Hematopoietic multipotent progenitor cell treated with erythropoietin and hydrocortisone succinate and interleukin-3 and kit ligand, for 8 days (in vitro differentiated cells): Measurements from ENCODE around the gene CFAP68.

Source experiments
- DNase-seq: peaks from one replicate; pipeline ENCODE4 v3.0.0-alpha.2; 2015

Gene CFAP68, protein sequence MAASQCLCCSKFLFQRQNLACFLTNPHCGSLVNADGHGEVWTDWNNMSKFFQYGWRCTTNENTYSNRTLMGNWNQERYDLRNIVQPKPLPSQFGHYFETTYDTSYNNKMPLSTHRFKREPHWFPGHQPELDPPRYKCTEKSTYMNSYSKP

DNA sequence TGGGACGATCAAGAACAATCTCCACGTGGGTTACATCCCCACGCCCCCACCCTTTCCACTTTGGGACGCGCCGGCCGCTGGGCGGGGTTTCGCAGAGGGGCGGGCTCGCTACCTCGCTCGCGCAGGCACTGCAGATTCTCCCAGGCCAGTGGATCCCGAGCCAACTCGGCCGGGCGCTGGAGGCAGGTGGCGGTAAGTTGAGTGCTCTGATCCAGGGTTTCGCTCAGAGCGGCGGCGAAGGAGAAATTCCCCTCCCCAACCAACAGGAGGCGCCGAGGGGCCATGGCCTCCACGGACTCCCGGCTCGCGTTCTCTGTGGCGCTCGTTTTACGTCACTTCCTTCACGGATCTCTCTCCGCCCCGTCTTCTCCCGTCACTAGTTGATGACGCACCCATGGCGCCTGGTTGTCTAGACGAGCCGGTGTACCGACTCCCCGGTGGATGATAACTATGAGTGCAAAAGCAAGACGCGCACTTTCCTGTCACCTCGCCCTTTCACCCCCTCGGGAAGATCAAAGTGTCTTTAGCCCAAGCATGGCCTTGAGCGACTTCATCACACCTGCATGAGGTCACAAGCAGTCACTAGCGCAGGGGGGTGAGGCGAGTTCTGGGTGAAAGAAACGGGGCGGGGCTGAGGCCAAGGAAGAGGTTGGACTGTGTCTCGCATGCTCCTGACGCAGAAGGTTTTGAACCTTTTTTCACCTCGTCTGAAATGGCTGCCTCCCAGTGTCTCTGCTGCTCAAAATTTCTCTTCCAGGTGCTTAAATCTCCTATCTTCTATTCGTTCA, at the start of gene CFAP68, which contains the start of gene FDXACB1:
TSS of gene CFAP68 (plus strand) at position 693 of the 788 bp plus-strand sequence. CDS start at position 713, 20 bp downstream.
TSS of gene FDXACB1 (minus strand) at position 317 of the 788 bp plus-strand sequence. CDS start at position 284, 33 bp downstream.
- peak; percentile 98 for DNase-seq

DNA sequence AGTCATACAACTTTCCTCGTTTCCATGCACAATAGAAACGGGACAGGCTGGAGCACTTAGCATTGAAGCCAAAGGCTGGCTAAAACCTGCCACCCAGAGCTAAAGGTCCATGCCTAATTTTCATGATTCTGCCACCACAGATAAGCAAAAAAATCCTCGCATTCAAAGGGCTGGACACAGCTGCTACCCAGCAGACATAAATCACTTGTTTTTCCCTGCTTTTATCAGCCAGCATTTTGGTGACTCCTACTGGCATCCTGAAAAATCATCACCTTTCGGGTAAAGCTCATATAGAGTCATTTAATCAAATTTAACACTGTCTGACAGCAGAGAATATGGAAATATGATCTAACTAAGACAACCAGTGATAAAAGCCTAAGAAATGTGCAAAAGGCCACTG, 45.8 kb upstream of the CFAP68 start:
- DNase-seq: no peak

DNA sequence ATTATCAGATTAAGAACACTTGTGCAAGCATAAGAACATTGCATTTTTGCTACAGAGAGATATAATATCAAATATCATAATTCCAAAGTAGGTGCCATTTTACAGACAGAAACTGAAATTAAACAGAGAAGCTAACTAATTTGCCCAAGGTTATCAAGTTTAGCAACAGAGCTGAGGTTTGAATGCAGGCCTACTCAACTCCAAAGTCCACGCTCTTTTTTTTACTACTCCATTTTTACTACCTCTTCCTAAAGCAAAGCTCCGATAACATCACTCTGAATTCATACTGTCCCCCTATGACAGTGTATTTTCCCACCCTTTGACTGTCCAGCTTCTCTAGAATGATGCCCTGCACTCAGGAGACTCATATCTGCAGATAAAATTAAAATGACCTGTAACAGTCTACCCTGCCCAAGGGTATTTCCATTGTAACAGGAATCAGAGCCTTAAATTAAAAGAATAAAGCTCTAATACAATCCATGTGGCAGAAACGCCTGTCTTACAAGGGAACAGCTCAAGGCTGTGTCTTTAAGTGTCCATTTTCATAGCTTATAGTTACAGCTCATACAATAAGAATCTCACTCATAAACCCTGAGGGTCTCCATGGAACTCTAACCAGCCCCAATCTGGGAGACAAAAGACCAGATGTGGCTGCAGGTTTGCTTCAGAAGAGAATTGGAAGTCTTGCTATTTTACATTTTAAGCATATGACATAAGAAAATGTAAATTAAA, 44.7 kb upstream of the CFAP68 start:
- DNase-seq: no peak

DNA sequence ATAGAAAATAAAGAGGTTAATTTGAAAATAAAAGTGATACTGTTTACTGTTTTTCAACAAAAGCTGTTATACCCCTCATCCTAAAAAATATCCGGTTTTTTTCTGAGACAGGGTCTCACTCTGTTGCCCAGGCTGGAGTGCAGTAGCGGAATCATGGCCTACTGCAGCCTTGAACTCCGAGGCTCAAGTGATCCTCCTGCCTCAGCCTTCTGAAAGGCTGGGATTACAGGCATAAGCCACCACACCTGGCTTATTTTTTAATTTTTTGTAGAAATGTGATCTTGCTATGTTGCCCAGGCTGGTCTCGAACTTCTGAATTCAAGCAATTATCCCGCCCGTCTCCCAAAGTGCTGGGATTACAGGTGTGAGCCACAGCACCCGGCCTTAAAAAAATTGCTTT, 43.7 kb upstream of the CFAP68 start:
- no peak for DNase-seq

DNA sequence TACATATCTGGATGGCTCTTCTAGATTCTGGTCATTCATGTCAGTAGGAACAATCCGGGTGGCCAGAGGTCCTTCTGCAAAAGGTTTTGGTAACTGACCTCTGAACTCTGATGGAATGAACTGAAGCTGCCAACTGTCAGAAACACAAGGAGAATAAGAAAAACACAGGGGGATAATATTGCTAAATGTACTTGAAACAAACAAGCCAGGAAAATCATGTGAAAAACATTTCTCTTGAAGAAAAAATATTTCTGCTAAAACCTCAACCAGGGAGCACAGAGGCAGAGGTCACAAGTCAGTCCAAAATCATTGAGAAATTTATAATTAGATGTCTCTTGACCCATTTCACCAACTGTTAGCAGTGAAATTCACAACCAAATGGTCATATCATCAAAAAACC, 43.2 kb upstream of the CFAP68 start:
- no peak for DNase-seq

DNA sequence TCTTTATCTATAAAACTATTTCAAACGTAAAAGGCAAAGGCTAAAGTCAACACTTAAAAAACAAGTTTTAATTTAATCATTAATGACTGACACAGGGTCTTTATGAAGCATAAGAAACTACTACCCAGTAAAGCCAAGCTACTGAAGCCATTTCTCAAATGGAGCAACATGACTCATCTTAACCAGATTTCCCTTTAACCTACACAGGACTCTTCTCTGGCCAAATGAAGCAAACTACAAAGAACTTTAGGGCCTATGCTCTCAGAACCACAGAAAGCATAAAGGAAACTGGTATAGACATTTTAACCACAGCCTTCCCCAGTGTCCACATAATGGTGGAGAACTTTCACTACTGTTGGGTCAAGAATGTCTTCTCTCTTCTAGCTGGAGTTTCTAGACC, 42.6 kb upstream of the CFAP68 start:
- no peak for DNase-seq

DNA sequence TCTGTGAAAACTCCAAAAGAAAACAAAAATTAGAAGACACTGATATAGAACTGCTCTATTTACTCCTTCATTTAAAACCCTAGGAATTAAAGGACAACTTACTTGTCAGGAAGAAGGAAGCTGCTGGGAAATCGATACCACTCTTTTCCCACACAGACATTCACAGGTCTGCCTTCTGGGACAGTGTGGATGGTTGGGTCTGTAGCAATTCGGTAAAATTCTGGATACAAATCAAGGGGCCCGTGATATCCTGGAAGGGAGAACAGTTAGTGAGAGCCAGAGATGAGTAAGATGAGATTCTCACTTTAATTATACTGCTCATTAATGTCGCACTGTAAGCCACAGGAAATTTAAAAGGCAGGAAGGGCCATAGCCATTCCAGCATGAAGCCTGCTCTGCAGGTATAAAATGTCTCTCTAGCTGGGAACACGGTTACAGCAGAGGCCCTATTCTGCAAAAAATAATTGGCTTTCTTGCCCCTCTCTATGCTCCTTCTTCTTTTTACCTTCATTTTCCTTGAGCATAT, 41.9 kb upstream of the CFAP68 start:
- no peak for DNase-seq

DNA sequence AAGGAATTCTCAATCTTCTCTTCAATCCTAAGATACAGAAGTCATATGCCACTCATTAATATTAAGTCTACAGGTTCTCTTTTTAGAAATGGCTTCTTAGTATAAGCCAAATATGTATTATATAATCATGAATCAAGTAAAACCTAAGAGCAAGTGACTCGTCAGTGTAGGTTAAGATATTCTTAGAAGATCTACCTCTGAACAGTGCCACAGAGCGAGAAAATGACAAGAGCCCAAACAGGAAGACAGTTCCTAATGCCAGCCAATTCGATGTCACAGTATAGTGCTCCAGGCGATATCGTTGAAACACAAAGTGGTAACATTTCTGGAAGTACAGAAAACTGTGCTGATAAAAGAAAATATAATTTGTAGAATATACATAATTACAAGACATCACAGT, 41.3 kb upstream of the CFAP68 start:
- no peak for DNase-seq

DNA sequence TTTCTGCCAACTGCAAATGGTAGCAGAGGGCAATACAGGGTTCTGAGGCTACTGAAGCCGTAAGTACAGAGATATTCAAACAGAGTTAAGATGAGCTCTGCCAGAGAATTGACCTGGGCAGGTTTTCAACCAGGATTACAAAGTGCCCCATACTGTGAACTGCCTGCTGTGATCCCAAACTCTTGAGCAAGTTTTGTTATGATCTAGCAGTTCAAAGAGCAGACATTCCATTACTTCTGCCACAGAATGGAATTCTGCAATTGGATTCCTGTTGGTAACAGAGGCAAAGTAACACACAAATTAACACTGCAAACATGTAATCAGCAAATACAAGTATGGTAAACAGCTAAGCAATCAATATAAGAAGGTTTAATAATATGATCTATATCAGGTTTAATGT, 39.2 kb upstream of the CFAP68 start:
- no peak for DNase-seq

DNA sequence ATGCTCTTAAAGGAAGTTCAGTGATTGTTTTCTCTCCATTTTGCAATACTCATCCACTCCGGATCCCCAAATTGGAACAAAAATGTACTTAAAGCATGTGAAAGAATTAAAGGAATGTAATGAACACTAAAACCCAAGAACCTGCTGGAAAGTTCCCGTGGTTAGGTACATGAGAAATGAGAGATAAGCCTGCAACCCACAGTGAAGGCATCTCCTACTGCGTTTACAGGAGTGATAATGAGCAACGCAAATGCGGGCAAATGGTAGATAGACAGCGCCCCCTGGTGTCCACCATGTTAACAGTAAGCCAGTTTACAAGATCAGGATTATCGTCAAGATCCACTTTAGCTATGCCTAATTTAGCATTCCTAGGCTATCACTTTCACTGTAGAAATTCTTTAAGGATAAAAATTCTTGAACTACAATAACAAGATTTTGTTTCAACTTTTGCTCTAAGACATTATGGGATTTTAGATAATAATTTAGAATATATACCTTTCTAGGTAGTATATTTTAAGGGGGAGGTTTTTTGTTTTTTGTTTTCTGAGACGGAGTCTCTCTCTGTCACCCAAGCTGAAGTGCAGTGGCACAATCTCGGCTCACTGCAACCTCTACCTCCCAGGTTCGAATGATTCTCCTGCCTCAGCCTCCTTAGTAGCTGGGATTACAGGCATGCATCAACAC, 37.8 kb upstream of the CFAP68 start:
- DNase-seq: peak; percentile 89

DNA sequence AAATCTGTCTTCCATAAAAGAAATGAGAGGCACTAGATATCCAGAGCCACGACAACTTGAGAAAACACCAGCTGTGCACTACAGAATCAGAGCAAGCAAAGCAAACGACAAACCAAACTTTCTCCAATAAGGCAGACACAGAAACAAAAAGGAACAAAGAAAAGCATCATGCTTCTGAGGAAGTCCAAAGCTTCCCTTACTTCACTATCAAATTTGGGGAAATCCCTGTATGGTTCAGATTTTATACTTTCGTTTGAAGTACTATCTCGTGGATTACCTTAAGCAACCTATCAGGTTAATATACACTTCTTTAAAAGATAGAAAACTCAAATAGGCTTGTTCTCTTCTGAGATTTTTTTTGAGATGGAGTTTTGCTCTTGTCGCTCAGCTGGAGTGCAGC, 35.7 kb upstream of the CFAP68 start:
- DNase-seq: no peak

DNA sequence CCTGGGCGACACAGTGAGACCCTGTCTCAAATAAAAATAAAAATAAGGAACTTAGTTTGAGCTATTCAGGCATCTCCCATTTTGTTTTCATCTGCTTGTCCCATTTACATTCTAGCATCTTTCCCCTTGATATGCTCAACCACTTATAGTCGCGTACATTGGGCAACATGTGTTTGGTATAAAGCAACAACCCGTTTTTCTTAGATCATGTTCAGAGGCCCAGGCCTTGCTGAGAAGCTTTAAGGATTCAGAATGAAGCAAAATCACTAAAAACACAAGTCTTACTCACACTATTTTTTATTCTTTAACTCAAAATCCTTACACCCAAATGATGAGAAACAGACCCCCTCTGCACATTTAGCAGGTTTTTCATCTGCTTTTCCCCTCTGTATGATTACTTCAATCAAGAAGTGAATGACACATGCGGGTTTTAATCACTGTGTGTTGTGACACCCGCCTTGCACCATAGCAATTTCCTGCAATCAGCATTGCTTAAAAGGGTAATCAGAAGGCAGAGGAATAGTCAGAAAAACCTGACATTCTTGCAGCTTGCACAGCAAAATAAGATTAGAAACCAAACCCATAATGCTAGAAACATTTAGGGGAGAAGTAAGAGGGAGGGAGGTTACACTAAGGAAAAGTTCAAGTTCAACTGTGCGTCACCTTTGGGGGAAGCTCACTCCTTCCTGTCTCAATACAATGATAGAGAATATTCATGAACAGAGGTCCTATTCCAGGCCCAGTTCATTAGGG, 33.9 kb upstream of the CFAP68 start:
- DNase-seq: no peak

DNA sequence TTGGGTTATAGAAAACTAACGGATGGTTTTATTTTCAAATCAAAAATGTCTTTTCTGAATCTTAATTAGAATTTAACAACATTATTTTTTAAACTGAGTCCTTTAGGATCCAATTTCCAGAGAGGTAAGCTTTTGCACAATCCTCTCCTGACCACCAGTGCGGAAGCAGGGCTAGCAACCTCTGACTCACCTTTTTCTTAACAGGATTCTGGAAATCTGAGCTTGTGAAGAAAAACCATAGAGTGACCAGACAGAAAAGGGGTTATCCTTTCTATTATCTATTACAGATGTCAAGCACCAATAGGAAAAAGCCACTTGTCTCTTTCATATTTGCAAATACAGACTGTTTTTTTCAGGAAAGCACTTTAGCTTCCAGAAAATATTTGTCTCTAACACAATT, 33.3 kb upstream of the CFAP68 start:
- DNase-seq: no peak

DNA sequence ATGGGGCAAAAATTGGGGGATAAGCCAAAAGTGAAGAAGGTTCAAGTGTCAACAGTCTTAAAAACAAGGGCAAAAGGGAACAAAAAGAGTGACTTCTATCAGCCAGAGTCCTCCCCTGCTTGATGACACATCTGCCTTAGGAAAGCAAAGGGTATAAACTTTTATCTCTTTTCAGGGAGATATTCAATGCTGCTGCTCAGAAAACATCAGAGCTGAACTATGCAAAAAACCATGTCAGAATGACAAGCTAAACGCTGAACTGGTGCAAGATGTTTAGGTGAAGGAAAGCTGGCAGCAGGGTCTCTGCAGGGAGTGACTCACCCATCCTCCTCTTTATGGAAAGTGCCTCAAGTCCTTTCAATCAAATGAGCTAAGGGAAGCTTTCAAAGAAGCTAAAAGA, 32.7 kb upstream of the CFAP68 start:
- no peak for DNase-seq

DNA sequence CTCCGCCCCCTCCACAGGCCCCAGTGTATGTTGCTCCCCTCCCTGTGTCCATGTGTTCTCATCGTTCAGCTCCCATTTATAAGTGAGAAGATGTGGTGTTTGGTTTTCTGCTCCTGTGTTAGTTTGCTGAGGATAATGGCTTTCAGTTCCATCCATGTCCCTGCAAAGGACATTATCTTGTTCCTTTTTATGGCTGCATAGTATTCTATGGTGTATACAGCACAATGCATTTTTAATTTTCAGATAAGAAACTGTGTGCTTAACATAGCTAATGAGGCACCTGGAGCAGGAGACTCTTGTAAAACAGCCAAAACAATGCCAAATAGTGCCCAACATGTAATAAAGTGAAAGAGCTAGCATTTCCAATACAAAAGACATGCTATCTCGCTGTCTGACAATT, 29.7 kb upstream of the CFAP68 start:
- DNase-seq: no peak

DNA sequence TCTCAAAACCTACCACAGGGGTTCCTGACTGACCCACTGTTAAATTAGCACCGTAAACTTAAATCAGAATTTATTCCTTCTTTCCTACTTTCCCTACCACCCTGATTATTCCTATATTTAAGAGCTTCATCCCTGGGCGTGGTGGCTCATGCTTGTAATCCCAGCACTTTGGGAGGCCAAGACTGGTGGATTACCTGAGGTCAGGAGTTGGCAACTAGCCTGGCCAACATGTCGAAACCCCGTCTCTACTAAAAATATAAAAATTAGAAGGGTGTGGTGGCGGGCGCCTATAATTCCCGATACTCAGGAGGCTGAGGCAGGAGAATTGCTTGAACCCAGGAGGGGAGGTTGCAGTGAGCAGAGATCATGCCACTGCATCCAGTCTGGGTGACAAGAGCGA, 28.3 kb upstream of the CFAP68 start:
- no peak for DNase-seq

DNA sequence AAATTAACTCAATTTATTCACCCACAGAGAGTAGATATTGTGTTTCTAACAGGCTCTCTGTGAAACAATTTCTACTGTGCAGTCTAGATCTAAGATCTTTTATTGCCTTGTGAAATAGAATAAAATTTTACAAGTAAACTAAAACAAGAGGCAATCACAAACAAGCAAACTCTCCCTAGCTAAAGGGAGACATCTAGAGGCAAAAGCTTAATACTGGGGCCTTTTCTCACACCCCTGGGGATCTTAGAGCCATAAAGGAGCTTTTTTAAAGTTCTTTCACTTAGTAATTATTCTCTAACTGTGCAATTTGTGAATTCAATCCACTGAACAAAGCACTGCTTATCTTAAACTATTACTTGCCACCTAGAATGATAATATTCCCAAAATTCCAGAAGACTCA, 27.7 kb upstream of the CFAP68 start:
- DNase-seq: peak; percentile 9

DNA sequence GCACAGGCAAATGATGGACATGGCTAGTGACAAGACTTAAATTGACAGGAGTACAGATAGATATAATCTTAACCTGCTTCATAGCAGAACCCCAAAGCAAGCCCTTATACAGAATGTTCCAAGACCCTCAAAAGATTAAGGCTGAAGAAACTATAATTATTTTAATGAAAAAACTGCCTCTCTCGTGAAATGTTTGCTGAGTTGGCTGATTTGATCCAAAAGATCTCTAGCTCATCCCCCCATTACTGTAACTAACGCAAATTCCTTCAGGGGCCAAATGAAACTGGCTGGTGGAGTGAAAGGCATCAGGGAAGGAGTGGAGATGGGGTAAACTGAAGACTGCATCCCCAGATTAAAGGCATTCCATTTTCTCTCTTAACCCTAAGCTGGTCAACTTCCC, 27.2 kb upstream of the CFAP68 start:
- DNase-seq: no peak

DNA sequence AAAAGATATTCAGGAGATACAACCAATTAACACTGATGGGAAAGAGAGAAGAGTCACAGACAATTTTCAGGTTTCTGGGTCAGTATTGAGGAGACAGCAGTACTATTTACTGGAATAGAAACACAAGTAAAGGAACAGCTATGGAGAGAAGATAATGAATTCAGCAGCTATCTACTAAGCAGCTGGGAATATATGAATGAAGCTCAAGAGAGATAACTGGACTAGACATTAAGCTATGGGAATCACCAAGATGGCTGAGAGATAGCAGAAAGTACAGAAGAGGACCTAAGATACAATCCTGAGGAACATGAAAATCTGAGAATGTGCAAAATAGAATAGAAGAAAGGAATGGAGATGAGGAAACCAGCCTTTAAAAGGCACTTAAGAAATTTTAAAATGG, 23.8 kb upstream of the CFAP68 start:
- no peak for DNase-seq

DNA sequence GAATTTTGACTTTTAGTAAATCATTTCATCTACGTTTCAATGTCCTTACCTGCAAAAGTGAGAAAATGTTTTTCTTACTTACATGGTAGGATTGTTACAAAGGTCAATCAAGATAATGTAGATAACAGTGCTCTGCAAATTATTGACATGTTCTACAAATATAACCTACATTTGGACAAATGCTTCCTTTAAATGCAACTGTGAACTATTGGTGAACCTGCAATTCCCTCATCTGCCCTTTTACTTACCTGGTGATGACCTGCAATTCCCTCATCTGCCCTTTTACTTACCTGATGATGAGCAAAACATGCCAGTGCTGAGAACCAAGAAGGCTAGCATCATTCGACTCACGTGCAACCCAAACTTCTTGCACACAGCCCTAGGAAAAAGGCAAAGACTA, 19.1 kb upstream of the CFAP68 start:
- DNase-seq: no peak

DNA sequence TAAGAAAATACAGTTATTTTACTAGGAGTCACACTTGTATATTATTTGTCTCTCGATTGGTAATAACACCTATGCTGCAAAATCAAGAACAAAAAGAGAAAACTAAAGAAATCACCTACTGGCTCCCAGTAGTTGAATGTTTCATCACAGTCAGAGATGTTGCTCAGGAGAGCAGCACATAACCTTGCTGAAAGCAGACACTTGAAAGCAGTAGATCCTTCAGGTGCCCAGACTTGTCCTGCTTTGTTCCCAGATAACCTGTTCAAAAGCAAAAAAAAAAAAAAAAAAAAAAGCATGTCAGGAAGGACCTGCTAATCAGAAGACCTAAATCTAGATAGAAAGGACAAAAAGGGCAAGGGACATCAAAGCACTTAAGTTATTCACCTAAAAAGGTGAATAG, 9.2 kb upstream of the CFAP68 start:
- DNase-seq: no peak

DNA sequence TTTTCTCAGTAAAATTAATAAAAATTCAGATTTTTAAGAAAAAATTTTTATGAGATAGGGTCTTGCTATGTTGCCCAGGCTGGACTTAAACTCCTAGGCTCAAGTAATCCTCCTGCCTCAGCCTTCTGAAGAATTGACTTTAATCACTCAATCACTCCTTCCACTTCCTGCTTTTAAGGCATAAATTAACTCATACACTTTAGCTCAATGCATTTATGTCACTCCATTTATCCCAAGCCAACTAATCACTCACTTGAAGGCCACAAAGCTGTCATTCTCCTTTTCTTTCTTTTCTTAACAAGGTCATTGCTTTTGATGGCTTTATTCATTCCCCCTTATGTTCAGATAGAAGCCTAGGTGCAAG, 8.8 kb upstream of the CFAP68 start:
- no peak for DNase-seq
